Liver (tissue), 3 donors: ENCODE results near the gene PACRGL.

Source experiments
- ATF3 ChIP-seq: IDR thresholded peaks from 2 replicates; pipeline ENCODE4 v1.6.1; 2016; ENCODE audit warnings: antibody characterized with exemption
- CTCF ChIP-seq: fragments of 150-350 bp; IDR thresholded peaks from 2 replicates; pipeline ENCODE4 v1.5.1; 2017; ENCODE audit warnings: improper control_type of control experiment, low read depth, low read length; ENCODE audit not compliant: missing input control
- GABPA ChIP-seq, 2 donors: IDR thresholded peaks in 1 of 2; conservative IDR thresholded peaks in 1 of 2; 2 replicates each; pipeline ENCODE4 v1.6.1; 2016; ENCODE audit warnings: antibody characterized with exemption in 2 of 2, mild to moderate bottlenecking in 1 of 2, moderate library complexity in 1 of 2
- JUND ChIP-seq, 2 donors: IDR thresholded peaks; 2 replicates each; pipeline ENCODE4 v1.6.1; 2016; ENCODE audit warnings: antibody characterized with exemption in 2 of 2
- RAD21 ChIP-seq, 2 donors: IDR thresholded peaks; 2 replicates each; pipeline ENCODE4 v1.6.1; 2016; ENCODE audit warnings: antibody characterized with exemption in 2 of 2, mild to moderate bottlenecking in 2 of 2
- REST ChIP-seq: IDR thresholded peaks from 2 replicates; pipeline ENCODE4 v1.6.1; 2016; ENCODE audit warnings: antibody characterized with exemption, mild to moderate bottlenecking
- SP1 ChIP-seq: IDR thresholded peaks from 2 replicates; pipeline ENCODE4 v1.6.1; 2018; ENCODE audit warnings: antibody characterized with exemption, mild to moderate bottlenecking
- TAF1 ChIP-seq: conservative IDR thresholded peaks from 2 replicates; pipeline ENCODE4 v1.6.1; 2016; ENCODE audit warnings: antibody characterized with exemption, mild to moderate bottlenecking
- YY1 ChIP-seq: IDR thresholded peaks from 2 replicates; pipeline ENCODE4 v1.6.1; 2016; ENCODE audit warnings: antibody characterized with exemption, mild to moderate bottlenecking
- ZBTB33 ChIP-seq: IDR thresholded peaks from 2 replicates; pipeline ENCODE4 v1.6.1; 2016; ENCODE audit warnings: antibody characterized with exemption
- donor health status: healthy.
- donor health status: healthy.

- TF ChIP-seq CTCF (no peak), TAF1 (no peak), JUND (IDR thresholded peaks at IDR 0.05) (no peak), GABPA (IDR thresholded peaks at IDR 0.05 in 1 of 2, conservative IDR thresholded peaks at IDR 0.05 in 1 of 2) (no peak), YY1 (no peak), REST (no peak), RAD21 (IDR thresholded peaks at IDR 0.05) (no peak), ZBTB33 (no peak), SP1 (no peak), ATF3 (no peak)
Measured at GRCh38 chr4:20681271-20681670, 19.0 kb upstream of the PACRGL start.
